ENCODE data around the gene FNIP1. TPM values are rescaled to one million over a fixed set of nuclear protein-coding genes. Genes with fewer than 3 reads are reported as not detected.
A peak's percentile ranks its signal among the peaks of the same experiment; 100 is the strongest.

FNIP1 gene
- total RNA-seq (52.8 and 57.8 TPM in 2 replicates), polyA plus RNA-seq (10.3 and 18.4 TPM in 2 replicates), polyA minus RNA-seq (32.8 and 55.8 TPM in 2 replicates)
- total RNA-seq (2013): 43.2 TPM

DNA sequence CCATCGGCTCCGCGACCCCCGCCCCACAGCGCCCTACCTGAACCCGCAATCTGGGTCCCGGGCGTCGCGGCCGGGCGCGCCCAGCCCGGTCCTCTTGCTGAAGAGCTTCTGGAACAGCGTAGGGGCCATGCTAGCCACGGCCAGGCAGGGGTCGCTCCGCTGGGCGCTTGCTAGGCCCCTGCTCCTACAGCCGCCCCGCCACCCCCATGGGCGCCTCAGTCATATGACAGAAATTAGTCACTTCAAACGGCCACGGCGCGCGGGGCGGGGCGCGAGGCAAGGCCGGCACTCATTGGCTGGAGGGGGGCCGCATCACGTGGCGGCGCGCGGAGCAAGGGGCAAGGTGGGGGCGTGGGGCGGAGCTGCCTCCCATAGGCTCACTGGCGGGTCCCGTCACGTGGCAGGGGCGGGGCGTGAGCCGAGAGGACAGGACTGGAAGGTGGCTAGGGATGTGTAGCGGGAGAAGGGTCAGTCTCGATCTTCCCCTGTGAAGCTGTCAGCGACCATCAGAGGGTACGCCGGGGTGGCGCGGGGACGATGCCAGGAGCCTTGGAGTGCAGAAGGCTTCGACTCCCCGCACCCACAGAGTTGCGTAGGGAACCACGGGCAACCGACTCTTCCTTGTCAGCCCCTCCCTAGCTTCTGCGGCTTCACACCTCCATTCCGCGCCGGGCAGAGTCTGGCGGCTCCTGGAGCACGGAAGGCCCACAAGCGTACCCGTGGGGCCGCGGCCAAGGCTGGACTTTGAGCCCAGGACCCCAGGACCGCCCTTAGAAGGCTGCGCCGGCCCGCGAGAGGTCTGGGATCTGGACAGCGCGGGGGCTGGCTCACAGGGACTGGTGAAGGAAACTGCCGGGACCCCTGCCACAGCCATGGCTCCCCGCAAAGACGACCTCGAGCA lies at the start of gene FNIP1:
Gene FNIP1 (minus strand): TSS at position 225 of the 901 bp plus-strand sequence. CDS start 96 bp downstream, at position 129.
- ChIA-PET POLR2A (interaction anchor here (0.7 to 1.6 kb wide), 6 partner anchors 9 to 164 kb away, joined by 3 to 10 read pairs (median 3); partner anchors contain the start of gene RAPGEF6), CTCF (interaction anchor here (0.9 to 2.1 kb wide), 2 partner anchors 150 to 207 kb away, joined by 6 to 10 read pairs; no protein-coding TSS in a partner anchor)
- intact Hi-C loops (cut with micrococcal nuclease): loop anchor here (1.0 to 10.0 kb wide), 6 partner anchors 52 to 626 kb away; partner anchors contain the start of genes LYRM7 and RAPGEF6
- DNase-seq: peak; percentile 98
- TF ChIP-seq EZH2 (IDR thresholded peaks at IDR 0.05; ENCODE audit: borderline replicate concordance, insufficient read depth, low read depth, low read length, poor library complexity, severe bottlenecking) (no peak), CTCF (IDR thresholded peaks at IDR 0.05) (no peak)
- Mint-ChIP-seq H3K27me3 (no peaks in the 10 kb centered on the region), H3K27ac (peak within 1 kb of the TSS; percentile 96), H3K4me1 (peaks cover 40% of the 10 kb centered on the region), H3K9me3 (ENCODE audit: insufficient read depth) (no peaks in the 10 kb centered on the region), H3K4me3 (peak within 1 kb of the TSS; percentile 98)
- peak; percentile 93 for ATAC-seq (ENCODE audit: low read depth)
- Histone ChIP-seq H4K20me1 (ENCODE audit: control insufficient read depth, insufficient read depth, low read length, poor library complexity, severe bottlenecking) (peaks cover 15% of the 10 kb centered on the region), H3K36me3 (replicated peaks in 1 of 2; ENCODE audit: control extremely low read depth in 1 of 2, control insufficient read depth in 1 of 2, extremely low read depth in 1 of 2, insufficient read depth in 2 of 2, low read length in 1 of 2) (no peaks in the 10 kb centered on the region), H3K4me1 (ENCODE audit: control insufficient read depth in 2 of 2, insufficient read depth in 2 of 2, low read length in 2 of 2) (peaks cover 15 to 21% of the 10 kb centered on the region in 2 donors), H3K9ac (ENCODE audit: low read length) (peak within 1 kb of the TSS; percentile 99), H3K27me3 (replicated peaks in 1 of 4; ENCODE audit: control extremely low read depth in 1 of 4, control insufficient read depth in 3 of 4, insufficient read depth in 4 of 4, low read length in 3 of 4) (no peaks in the 10 kb centered on the region), H2AFZ (ENCODE audit: insufficient read depth, low read depth, low read length, poor library complexity, severe bottlenecking) (peak within 1 kb of the TSS; percentile 99), H3K27ac (ENCODE audit: low read length in 2 of 2) (peak within 1 kb of the TSS; percentile 82 to 100), H3K9me3 (ENCODE audit: control extremely low read depth in 1 of 3, control insufficient read depth in 2 of 3, insufficient read depth in 1 of 3, low read length in 2 of 3) (no peaks in the 10 kb centered on the region), H3K4me2 (replicated peaks; ENCODE audit: low read depth, low read length, poor library complexity, severe bottlenecking) (peak within 1 kb of the TSS; percentile 99), H3K79me2 (ENCODE audit: control insufficient read depth, insufficient read depth, low read length) (peaks cover 56% of the 10 kb centered on the region), H3K4me3 (ENCODE audit: control extremely low read depth in 1 of 5, extremely low read depth in 1 of 5, insufficient read depth in 1 of 5, low read depth in 2 of 5, low read length in 4 of 5) (peak within 1 kb of the TSS; percentile 66 to 82 (median 76))
- WGBS (ENCODE audit: insufficient coverage): under 1% methylated on average over 79 of the region's 79 CpGs
